Measurements from ENCODE around the gene TMEM163.

Gene TMEM163

DNA sequence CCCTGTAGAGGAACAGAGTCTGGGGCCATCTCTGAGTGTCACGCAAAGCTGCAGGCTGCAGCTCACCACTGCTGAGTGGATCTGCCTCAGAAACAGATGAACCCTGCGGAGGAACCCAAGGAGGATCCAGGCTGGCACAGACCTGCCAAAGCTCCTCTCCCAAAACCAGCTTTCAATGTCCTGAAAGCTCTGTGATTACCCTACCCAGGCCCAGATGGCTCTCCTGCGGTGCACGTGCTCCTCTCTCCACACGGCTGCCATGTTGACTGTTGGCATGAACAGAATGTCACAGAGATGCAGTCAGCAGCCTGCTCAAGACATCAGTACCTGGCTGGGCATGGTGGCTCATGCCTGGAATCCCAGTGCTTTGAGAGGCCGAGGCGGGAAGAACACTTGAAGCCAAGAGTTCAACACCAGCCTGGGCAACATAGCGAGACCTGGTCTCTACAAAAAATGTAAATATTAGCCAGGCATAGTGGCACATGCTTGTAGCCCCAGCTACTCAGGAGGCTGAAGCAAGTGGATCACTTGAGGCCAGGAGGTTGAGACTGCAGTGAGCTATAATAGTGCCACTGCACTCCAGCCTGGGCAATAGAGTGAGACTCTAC, 248.1 kb downstream of the TMEM163 start:
- DNase-seq, result no peak

DNA sequence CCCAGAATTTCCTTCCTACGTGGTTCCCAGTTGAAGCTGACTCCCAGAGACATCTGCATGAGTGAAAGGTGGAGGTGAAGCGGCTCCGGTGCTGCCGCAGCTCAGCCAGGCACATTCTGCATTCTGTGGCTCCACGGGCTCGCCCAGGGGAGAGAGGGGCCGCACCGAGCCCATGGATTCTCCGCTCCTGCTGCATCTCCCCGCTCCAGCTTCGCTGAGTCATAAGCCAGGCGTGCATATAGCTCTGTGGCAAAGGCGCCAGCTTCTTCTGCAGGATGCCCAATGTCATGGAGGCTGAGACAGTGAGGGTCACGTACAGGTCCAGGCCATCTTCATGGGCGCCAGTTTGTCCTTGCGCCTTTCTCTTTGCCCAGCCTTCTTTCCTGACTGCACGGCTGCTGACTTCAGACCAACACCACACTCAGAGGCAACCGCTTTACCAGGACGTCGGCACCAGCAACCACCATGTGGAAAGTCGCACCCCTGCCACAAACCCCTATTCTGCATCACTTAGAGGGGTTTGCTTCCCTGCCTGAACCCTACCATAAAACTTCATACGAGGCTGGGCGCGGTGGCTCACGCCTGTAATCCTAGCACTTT, 249.2 kb downstream of the TMEM163 start:
- no peak for DNase-seq

DNA sequence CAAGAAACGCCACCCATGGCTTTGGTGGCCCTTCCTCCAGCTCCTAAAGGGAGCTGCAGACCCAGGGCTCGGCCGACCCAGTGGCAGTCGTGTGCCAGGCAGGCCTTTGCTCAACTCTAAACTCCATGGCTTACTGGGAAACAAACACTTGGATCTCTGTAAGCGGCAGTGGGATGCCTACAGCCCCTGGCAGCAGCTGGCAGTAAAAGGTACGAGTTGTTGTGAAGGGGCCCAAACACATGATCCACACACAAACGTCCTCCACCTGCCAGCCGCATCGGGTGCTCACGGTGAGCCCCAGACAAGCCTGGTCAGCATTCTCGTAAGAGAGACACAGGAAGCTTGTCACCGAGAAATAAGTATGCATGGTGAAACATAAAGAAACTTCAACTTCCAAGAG, 250.0 kb downstream of the TMEM163 start:
- no peak for DNase-seq

GRCh38 chr2:134468164-134468563, 250.6 kb downstream of the TMEM163 start:
- DNase-seq, result no peak

DNA sequence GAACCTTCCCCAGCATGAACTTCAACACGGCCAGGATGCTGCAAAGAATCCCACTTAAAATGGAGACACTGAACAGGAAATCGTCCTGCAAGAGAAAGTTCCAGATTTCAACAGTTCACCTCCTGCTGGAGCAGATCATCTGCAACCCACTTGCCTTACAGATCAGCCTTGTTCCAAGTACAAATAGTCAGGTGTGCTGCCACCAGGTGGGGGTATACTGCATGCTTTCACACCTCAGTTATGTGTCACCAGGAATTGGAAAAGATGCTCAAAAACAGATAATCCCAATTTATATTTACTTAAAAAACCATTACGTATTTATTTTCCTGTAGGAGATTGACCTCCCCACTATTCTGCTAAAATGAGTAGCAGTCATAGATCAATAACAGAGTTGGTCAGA, 252.7 kb downstream of the TMEM163 start:
- DNase-seq, result no peak

DNA sequence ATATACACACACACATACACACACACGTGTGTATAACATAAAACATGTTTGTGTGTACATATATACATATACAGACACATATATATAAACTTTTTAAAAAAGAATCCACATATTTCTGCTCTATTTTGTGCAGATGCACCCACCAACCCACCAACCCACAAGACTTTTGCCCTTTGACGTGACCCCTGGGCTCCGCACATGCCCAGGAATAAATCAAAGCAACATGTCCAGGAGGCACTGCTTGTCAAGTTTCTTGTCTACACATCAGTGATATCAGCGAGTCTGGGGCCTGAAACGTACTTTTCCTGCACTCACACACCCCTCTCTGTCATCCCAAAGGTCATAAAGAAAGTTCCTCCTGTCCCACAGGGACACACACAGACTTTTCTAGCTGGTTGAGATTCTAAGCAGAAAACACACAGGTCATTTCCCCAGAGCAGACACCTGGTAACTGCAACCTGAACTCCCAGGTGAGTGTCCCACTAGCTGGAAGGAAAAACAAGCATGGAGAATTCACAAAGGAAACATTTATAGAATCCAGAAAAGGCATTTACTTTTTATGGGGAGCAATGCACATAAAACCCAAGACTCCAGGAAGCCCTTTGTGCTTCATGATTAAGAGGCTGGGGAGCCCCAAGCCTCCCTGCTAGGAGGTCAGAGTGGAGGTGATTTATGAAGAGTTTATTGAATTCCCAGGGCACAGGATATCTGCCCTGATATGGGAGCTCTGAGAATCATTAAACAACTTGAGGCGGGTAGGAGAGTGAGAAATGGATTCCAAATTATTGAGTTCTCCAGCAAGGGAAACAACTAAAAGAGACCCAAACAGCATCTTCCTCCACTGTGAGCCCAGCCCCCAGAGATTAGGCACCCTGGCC, 253.3 kb downstream of the TMEM163 start:
- DNase-seq, result no peak

- DNase-seq, result no peak
Measured at GRCh38 chr2:134463699-134464022, 255.1 kb downstream of the TMEM163 start.

DNA sequence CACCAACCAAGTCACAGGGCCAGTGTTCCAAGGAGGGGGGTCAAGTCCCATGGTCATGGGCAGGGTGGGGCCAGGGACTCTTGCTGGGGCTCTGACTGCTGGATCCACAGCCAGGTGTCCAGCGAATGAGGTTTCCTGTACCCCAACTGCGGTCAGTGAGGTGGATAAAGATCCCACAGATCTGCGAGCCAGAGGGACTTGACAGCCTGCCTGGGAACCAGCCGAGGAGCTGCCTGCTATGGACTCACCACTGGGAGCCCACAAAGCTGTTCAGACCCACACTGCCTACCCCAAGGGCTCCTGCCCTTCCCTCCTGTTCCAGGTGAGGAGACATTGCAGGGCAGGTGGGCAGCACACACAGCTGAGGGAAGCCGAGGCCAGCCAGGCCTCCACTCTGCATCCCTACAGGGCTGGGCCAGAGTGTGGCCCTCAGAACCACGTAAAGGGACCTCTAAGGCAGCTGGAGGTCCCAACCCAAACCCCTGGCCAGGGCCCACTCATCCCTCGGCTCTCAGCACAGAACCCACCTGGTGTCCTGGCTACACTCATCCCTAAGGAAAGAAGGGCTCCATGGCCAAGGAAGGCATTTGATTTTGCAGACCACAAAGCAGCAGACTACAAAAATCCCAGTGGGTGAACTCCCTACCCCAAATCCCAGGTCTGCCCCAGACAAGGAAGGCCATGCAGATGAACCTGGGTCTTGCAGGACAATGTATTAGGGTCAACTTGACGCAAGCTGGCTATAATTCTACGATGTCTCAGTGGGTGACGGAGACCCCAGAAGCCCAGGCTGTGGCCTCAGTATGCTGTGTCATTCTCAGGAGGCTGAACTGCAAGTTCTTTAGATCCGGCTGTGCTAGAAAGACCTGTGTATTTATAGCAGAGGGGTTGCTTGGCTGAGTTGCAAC, 255.8 kb downstream of the TMEM163 start:
- no peak for DNase-seq

DNA sequence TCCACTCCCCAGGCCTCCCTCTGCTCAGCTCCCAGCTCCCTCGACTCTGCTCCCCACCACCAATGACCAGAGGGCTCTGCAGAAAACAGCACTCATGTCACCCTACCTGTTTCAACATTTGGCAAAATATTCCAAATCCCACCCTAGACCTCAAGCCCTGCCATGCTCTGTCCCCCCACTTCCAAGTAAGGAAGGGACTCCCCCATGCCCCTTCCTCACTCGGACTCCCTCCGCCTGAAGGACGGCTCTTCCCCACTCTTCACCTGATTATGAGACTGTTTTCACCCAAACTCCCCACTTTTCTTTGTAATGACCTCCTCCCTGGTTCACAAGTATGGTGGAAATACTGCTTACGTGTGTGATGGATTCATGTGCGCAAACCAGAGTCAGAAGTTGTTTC, 256.5 kb downstream of the TMEM163 start:
- DNase-seq, result no peak

DNA sequence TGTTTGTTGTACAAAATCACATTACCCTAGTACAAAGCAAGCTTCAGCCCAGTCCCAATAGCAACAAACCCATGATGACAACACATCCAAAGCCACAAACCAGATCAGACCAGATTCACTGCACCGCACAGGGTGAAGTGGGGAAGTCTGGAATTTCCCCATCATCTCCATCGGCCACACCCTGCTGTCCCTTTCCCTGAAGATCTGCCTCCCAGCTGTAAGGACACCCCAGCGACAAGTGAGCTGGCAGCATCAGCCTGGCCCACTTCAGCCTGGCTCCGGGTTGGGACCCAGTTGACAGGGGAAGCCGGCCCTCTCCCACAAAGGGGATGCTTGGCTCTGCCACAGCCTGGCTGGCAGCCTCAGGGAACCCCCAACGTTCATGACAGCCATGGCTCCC, 257.3 kb downstream of the TMEM163 start:
- DNase-seq, result peak; percentile 77

- DNase-seq, result peak; percentile 31
Measured at GRCh38 chr2:134460583-134460998, 258.2 kb downstream of the TMEM163 start.

DNA sequence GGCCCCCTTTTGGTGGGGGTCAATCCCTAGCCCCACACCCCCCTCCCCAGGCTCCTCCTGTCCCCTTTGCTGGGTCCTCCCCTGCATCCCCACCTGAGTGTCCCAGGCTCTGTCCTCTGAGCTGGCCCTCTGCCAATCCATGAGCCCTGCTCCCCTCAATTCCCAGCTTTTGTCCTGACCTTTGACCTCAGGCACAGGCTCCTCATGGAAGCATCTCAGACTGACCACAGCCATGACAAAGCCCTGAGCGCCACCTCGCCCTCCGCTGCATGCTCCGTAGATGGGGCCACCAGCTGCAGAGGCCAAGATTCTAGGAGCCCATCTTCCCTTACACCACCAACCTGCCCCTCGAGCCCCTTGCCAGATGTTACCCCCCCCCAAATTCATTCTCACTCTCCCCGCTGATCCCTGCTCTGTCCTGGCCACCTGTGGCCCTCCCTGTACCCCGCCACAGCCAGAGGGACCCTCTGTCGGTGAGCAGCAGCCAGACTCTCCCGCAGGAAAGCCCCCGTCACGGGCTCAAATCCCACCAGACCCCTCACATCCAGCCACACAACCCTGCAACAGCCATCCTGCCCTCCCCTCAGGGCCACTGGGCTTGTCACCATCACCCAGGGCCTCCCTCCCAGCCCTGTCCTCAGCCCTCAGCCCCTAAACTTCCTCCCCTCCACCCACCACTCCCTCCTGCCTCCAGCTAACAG, 258.9 kb downstream of the TMEM163 start:
- DNase-seq, result no peak

GRCh38 chr2:134458950-134459349, 259.9 kb downstream of the TMEM163 start:
- no peak for DNase-seq

- no peak for DNase-seq
Measured at GRCh38 chr2:134458473-134458853, 260.3 kb downstream of the TMEM163 start.

DNA sequence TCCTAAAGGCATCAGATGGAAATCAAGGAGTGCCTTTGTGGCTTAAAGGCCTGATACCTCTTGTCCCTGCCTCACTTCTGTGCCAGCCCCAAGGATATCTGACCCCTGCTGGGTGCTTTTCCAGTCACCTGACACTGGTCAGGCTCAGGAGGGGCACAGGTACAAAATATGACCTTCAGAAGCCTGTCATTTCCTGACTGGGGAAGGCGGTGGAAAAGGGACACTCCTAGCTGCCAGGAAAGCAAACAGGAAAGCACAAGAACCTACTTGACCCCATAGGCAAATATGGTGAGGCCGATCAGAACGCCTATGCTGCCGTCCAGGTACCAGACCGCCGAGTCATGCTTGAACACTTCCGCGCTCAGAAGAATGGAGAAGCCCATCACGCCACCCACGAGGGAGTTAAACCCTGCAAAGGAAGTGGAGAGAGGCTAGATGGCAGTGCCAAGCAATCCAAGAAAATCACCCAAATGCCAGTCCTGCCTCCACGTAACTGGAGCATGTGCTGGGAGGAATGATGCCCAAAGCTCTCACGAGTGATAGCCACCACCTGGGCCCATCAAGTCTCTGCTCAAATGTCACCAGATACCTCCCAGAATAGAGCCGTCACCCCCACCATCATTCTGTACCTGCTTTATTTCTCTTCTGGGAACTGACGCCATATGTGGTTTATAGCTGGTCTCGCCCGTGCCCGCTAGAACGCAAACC, 260.9 kb downstream of the TMEM163 start:
- DNase-seq, result no peak

DNA sequence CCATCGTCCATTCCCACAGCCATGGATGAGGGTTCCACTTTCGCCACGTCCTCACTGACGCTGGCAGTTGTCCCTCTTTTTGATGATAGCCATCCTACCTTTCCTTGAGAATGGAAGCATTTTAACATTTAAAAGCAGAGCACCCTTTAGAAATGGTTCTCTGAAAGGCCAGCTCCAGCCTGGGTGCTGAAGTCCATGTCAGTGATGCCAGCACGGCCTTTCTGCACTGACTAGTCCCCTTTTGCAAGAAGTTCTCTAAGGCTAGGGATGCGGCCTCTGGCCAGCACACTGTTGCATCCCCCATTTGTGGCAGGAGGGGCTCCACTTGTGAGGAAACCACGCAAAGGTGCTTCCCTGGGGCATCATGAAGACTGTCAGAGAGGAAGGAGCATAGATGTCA, 261.4 kb downstream of the TMEM163 start:
- no peak for DNase-seq

DNA sequence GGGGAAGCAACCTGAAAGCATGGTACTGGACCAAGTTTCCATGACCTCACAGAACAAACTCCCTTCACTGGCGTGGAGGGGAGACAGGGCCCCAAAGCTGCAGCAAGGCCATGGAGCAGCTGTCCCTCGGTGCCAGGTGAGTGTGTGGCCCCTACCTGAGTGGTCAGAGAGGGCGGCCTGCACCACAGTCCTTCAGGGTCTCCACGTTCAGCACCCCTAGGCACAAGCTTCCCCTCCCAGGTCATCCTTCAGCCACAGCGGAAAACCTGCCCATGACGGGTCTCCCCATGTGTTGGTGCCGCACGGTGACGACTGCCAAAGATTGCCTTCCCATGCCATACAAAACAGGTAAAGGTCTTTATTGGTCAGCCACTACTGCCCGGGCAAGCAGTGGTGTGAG, 263.4 kb downstream of the TMEM163 start:
- DNase-seq, result no peak

- DNase-seq, result no peak
Measured at GRCh38 chr2:134454931-134455330, 263.9 kb downstream of the TMEM163 start.

- no peak for DNase-seq
Measured at GRCh38 chr2:134454426-134454825, 264.4 kb downstream of the TMEM163 start.

DNA sequence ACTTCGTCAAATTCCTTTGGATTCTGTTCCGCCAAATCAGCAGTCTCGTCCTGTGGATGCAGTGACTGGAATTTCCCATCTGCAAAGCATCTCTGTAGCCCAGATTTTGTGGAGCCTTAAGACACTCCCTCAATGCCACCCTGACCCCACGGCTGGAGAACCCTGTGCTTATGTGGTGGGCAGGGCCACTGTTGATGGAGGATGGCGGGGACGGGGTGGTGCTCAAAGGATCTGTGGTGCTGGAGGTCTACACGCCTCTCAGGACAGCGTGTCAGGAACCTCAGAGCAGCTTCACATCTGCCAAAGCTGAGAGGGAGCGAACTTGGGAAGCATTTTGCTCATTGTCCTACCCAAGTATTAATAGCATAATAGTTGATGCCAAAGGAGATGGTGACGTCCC, 264.8 kb downstream of the TMEM163 start:
- no peak for DNase-seq

GRCh38 chr2:134453476-134453875, 265.3 kb downstream of the TMEM163 start:
- no peak for DNase-seq

Data from suppressor macrophage treated with lipopolysaccharide for 4 hours (primary cell).